Stimulated activated CD4-positive, alpha-beta T cell treated with anti-CD3 and anti-CD28 coated beads, Interleukin-1b, Interleukin-23, amount 100 ng/mL, for 24 hours (primary cell): Measurements from ENCODE around the gene TFB2M.
A peak's percentile ranks its signal among the peaks of the same experiment; 100 is the strongest.

Source experiments
- DNase-seq, 4 experiments: peaks; one replicate each; pipeline ENCODE4 v3.0.0-alpha.2; 2020; ENCODE audit warnings: low read depth in 4 of 4, low spot score in 1 of 4

Gene TFB2M

GRCh38 chr1:246516126-246516525 lies 49.9 kb downstream of the TFB2M start:
- no peak for DNase-seq

- no peak for DNase-seq
These were observed 50.6 kb downstream of the TFB2M start for GRCh38 chr1:246515390-246516005.

DNA sequence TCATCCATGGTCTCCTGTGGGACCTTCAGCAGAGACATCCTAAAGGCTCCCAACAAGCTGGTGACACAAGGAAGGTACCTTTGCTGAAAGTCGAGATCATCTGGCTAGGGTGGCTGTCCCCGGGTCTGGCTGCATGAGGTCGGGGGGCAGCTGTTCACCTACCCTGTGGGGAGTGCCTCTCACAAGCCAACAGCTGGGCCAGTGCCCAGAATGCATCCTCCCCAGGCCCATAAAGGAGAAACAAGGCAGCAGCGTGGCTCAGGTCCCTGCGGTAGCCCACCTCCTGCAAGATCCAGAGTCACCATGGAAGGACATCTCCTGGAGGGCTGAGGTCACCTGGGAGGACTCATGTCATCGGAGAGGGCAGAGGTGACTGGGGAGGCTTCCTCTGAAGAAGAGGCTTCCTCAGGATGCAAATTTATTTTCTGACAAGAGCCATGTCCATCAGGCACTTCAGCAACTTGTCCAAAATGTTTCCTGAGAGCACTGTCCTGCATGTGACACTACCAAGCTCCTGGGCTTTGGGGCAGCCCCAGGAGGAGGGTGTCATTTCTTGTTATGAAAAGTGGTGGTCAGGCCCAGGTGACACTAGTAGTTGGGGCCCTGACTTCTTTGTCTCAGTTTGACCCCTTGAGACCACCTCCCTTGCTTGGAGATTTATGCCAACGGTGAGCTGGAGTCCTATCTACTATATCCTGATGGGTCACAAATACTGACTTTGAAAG lies 52.3 kb downstream of the TFB2M start:
- no peak for DNase-seq

- no peak for DNase-seq
These were observed 53.0 kb downstream of the TFB2M start for GRCh38 chr1:246513041-246513440.

GRCh38 chr1:246512635-246513034 lies 53.4 kb downstream of the TFB2M start:
- no peak for DNase-seq

- no peak for DNase-seq
These were observed 53.8 kb downstream of the TFB2M start for GRCh38 chr1:246512230-246512629.

DNA sequence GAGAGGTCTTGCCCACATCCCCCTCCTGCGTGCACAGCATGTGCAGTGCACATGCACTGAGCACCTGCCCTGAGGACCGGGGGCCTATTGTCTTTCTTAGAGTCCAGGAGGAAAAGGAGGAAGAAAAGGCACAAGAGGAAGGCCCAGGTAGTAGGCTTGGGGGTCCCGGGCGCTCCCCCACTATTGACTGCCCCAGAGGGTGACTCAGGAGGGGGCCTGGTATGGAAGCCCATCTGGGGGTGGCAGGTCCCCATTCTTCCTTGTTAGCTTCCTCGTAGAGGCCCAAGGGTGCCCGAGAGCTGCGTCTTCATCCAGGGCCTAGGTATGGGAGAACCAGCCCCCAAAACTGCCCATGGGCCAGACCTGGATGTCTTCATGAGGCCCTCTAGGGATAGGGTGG lies 54.9 kb downstream of the TFB2M start:
- no peak for DNase-seq

GRCh38 chr1:246510147-246511030 lies 55.7 kb downstream of the TFB2M start:
- no peak for DNase-seq

DNA sequence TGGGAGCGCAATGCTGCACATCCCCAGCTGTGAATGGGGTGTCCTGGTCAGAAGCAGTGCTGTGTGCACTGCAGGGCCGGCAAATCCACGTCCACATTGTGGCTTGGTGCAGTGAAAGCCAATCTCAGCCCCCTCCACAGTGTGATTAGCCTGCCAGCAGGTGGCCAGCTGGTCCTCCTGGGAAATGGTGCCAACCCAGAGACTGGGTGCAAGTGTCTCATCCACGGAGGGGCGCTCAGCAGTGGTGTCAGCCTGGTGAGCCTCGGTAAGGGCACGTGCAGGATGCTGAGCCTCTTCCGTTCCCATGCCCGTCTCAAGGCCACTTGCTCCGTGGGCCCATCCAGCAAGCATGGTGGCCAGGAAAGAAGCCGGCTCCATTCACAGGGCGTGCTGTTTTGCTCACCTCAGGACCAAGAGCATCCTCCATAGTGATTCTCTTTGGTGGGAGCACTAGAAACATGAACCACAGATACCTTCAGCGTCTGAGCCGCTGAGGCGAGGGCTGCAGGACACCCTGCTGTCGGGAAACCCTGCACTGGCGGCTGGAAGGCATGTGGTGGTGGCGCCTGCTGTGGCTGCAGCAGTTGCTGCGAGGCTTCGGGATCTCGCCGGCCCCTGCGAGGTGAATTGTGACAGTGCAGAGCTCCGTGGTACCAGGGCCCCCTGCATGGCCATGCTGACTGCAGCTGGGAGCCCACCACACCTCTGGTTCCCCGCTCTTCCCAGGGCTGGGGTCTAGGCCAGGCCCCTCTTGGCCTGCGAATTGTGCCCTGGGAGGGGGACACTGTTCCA lies 57.0 kb downstream of the TFB2M start:
- DNase-seq, result no peak

- DNase-seq, result peak; percentile 51 to 58 (median 52)
These were observed 59.2 kb downstream of the TFB2M start, which contains the start of gene SMYD3 for GRCh38 chr1:246506674-246507481. Gene SMYD3, minus strand, starts transcription at chr1:246507279.

DNA sequence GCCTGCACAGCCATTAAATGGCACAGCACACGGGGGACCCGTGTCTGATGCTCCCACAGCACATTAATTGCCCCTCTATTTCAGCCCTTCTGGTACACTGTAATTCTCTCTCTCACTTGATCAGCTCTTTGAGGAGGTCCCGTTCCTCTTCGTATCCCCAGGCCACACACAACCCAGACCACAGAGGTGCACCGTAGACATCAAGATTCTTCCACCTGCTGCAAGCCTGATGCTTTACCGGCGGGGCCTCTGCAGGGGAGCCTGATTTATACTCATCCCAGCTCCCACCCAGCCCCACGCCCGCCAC lies 59.7 kb downstream of the TFB2M start:
- no peak for DNase-seq

- no peak for DNase-seq
These were observed 62.7 kb downstream of the TFB2M start for GRCh38 chr1:246503341-246503740.

GRCh38 chr1:246497331-246497915 lies 68.6 kb downstream of the TFB2M start:
- DNase-seq, result no peak

DNA sequence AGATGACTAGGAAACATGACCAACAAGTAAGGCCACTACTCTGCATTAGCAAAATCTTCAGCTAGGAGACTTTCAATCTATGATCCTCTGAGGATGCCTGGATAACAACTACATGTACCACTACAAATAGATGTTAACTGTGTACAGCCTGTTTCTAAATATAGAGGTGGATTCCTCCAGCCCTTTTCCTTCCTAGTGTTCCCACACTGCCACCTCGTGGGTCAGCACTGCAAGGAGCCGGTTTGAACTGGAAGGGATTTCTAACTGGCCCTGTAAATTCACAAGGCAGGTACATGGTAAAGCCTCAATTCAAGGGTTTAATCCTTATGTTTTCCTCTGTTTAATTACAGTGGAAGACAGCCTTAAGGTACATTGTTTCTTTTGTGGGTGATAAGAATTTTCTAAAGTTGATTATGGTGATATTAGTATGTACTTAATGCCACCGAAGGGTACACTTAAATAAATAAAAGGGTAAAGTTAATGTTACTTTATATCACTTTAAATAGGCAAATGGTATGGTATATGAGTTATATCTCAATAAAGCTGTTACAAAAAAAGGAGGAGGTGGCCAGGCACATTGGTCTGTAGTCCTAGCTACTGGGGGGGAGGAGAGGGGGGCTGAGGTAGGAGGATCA lies 73.3 kb downstream of the TFB2M start:
- peak in 3 of 4 experiments; percentile 14 to 19 (median 17) for DNase-seq

DNA sequence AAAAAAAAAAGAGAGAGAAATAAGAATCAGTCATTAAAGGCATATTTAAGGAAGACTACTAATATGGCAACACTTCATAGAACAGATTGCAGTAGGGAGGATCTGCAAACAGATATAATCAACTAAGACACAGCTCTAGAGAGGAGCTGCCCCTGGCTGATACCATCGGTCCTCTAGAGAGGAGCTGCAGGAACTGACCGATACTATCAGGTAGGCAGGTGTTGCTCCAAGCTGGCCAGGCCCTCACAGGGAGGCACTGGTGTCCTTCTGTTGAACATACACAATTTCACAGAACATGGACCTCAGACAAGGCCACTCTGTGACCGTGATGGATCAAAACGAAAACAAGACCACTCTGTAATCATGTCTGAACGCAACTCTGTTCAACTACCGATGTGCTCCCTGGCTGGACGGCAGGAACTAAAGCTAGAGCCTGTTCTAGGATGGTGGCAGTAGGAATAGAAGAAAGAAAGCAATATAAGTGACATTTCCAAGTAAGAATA lies 74.5 kb downstream of the TFB2M start:
- no peak for DNase-seq
